ENCODE measurements around the gene DNAJC4.

Gene DNAJC4, protein sequence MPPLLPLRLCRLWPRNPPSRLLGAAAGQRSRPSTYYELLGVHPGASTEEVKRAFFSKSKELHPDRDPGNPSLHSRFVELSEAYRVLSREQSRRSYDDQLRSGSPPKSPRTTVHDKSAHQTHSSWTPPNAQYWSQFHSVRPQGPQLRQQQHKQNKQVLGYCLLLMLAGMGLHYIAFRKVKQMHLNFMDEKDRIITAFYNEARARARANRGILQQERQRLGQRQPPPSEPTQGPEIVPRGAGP

DNA sequence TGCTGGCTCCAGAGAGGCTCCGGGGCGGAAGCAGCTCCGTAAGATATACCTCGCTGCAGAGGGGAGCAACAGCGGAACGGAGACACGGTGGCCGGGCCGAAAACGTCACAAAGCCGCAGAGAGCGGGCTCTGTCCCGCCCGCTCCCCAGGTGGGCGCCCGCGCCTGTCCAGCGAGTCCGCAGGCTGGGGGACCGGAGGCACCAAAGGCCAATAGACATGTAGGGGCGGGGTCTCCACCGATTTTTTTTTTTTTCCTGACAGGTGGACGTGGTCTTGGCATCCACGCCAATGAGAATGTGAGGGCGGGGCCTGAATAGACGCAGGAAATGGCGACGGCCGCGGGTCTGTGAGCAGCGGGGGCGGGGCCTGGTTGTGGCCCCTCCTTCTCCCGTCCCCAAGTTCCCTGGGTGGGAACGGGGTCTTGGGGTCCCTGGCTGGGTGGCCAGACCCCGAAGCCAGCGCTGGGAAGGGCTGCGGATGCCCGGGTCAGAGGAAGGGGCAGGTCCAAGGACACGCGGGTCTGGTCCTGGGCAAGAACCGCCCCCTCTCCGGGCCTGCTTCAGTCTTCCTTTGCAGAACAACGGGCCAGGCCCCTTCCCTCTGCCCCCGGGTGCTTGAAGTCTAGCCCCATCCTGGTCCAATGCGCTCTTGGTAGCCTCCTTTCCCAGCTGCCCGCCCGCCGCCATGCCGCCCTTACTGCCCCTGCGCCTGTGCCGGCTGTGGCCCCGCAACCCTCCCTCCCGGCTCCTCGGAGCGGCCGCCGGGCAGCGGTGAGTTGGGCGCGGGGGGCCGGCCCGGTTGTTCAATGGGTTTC is at the start of gene DNAJC4:
DNAJC4 (plus strand) TSS at position 378 of the 814 bp plus-strand sequence; CDS start at position 685, 307 bp downstream.
- DNase-seq: peak; percentile 64 to 72 (median 68)

DNA sequence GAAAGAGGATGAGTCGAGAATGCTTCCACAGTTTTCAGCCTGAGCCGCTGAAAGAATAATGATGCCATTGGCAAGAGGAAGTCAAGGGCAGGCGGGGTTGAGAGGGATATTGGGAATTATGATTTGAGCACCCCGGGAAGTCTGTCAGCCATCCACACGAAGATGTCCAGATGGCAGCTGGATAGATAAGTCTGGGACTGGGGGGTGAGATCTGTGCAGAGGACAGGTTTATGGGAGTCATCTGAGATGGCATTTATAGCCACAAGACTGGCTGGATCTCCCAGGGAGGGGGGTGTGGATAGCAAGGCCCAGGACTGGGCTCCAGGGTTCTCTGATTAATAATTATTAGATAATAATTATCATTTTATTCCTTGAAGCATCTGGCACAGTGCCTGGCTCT is 49.5 kb upstream of the DNAJC4 start:
- no peak for DNase-seq

DNA sequence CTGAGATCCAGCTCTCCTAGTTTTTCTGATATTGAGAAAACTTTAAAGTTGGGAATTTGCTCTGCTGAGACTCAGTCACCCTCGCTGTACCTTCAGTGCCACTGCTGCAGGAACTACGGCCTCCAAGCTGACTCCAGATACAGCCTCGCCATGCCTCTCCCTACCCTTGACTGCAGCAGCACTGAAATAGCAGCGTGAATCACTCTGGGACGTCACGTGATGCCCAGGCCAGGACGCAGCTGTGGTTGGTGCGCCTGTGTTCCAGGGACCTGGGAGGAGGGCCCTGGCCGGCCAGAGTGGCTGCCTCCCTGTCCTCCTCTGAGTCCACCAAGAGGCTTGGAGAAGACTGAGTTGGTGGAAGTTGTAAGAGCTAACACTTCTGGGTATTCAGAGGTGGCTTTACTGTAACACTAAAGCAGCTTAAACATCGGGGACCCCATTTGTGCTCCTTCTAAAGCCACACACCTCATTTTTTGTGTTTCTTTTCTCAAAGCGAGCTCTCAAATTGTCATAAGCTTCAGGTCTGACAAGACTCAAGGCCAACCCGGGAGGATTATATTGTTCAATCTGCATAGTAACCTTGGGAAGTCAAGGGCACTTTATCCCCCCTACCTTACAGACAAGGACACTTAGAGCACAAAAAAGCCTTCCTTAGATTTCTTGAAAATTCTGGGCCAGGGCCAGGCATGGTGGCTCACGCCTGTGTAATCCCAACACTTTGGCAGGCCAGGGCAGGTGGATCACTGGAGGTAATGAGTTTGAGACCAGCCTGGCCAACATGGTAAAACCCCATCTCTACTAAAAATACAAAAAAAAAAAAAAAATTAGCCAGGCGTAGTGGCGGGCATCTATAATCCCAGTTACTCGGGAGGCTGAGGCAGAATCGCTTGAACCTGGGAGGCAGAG is 48.6 kb upstream of the DNAJC4 start:
- no peak for DNase-seq

DNA sequence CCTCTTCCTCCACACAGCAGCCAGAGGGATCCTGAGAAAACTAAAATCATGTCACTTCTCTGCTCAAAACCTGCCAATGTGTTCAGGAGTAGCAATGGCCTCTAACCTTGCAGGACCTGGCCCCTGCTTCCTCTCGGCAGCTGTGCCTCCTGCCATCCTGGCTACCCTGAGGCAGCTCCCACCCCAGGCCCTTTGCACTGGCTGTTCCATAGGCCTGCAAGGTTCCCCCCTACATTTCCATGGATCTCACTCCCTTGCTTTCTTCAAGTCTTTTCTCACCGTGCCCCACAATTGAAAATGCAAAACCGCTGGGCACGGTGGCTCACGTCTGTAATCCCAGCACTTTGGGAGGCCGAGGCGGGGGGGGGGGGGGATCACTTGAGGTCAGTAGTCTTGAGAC is 46.5 kb upstream of the DNAJC4 start:
- no peak for DNase-seq

DNA sequence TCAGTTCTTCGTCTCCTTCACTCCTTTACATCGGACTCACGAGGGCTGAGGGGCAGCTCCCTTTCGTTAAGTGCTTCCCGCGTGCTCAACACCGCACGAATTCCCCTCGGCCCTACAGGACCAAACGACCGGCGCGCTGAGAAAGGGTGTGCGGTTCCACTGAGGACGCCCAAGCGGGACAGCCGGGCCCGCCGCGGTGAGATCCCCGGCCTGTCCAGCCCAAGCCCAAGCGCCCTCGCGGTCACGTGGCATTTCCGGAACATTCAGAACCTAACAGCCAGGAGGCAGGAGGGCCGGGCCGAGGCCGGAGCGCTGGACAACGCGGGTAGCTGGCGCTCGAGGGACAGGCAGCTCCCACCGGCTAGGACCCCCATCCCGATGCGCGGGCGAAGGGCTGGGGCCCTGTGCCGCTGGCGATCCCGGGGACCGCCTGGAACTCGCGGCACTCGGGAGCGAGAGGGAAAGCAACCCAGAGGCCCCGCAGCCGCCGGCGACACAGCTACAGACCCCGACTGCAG is 45.1 kb upstream of the DNAJC4 start:
- no peak for DNase-seq

DNA sequence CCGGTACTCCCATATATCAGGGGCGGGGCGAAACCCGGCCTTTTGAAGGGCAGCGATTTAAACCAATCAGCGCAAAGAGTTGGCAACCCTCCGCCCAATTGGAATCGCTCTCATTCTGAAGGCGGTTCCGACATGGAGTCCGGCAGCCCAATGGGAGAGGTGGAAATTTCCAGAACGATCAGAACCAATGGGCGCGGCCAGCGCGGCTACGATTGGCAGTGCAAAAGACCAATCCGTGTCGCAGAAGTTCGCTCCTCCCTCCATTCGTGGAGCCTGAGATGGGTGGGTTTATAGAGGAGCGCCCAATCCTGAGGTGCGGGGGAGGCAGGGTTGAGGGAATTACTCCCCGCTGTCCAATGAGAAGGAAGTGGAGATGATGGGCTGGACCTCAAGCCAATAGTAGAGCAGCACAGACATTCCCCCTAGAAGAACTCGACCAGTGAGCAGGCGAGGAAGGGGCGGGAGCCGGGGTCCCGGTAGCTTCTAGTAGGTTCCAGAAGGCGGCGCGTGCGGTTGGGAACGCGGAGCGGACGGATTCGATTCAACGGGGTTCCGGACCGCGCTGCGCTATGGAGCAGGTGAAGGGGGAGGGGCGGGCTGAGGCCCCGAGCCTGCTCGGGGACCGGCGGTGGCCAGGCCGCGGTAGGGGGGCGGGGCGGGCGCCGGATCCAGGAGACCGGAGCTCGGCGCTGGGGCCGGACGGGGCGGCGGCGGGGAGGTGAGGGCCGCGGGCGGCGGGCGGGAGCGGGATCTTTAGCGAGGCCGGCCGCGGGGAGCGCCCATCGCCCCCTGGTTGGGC is 44.5 kb upstream of the DNAJC4 start, which contains the start of gene STIP1:
STIP1 (plus strand) TSS at position 479 of the 799 bp plus-strand sequence; CDS start at position 570, 91 bp downstream.
- DNase-seq: peak; percentile 99 to 100 (median 100)

DNA sequence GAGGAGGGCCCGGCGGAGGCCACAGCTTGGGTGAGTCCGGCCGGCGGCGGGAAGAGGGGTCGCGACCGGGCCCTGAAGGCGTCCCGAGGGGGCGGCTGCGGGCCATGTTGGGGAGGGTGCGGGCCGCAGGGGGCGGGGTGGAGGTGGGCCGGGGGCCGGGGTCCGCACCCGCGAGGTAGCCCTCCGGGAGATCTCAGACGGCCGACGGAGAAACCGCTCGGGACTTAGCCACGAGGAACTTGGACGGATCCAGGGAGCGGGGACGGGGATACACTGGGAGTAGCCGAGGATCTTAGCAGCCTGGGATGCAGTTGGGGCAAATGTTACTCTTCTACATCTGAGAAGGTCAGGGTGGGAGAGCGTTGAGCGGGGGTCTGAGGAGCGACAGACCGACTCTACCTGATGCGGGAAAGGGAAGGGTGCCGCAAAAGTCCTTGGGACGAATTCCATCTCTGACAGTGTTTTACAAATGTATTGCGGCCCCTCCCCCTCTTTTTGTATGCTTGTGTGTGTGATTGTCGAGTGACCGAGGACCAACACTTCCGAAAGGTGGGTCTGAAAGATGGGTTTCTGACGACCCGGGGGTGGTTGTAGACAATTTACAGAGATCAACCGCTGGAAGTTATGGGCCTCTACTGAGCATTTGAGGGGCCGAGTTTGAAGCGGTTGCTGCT is 43.7 kb upstream of the DNAJC4 start:
- no peak for DNase-seq

DNA sequence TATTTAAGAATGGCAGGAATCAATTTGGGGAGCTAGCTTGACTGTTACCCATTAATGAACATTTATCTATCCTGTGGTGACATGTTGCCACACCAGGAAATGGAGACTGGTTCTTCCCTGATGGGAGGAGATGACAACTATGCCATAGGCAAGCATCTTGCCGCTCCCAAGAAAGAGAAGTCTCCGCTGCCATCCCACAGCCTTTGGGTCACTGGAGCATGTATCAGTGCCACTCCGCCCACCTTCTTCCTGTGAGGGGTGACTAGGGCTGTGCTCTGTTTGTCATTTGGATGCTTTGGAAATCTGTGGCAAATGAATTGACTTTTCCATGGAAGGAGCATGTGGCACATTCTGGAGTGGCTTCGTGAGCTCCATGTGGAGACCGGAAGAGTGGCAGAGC is 37.9 kb upstream of the DNAJC4 start:
- DNase-seq: no peak

DNA sequence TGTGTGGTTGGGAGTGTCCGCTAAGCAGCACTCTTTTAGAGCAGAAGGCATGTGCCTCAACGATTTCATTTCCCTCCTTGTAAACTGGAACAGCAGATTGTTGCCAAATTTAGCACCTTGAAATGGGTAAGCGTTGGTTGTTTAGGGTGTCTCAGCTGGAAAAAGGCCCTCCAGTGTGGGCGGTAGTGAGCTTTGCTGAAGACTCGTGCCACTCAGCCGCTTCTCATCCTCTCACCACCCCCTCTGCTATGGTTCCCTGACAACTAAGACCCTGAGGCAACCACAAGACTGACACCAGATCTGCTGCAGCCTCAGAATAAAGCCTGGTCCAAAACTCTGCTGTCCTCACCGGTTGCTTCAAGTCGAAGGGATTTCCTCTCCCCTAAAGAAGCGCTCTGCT is 33.7 kb upstream of the DNAJC4 start:
- no peak for DNase-seq

DNA sequence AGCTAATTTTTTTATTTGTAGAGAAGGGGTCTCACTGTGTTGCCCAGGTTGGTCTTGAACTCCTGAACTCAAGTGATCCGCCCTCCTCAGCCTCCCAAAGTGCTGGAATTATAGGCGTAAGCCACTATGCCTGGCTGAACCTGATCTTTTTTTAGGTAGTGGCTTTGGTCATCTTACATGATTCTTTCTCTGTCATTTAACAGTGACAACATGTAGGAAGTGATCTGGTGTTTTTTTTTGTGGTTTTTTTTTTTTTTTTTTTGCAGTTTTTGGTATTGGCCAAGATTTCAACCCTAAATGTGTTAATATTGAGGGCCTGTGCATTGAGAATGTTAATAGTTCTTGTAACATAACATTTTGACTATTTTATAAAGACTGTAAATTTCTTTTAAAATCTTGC is 31.8 kb upstream of the DNAJC4 start:
- no peak for DNase-seq

DNA sequence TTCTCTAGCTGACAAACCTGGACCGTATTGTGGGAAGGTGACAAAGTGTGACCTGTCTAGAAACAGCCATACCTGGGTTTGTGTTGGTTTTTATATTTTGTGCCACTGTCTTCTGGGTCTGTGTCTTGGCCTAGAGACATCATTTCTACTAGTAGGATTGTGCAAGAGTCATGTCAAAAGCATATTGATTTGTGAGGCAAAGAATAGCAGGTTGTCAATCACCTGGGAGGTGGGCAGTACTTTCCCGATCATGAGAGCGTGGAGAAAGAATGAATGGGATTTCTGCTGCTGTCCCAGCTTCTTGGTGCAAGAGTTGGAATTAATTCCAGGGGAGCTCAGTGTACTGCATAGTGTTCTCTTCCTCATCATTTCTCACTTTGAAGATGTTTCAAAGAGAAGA is 28.8 kb upstream of the DNAJC4 start:
- no peak for DNase-seq

DNA sequence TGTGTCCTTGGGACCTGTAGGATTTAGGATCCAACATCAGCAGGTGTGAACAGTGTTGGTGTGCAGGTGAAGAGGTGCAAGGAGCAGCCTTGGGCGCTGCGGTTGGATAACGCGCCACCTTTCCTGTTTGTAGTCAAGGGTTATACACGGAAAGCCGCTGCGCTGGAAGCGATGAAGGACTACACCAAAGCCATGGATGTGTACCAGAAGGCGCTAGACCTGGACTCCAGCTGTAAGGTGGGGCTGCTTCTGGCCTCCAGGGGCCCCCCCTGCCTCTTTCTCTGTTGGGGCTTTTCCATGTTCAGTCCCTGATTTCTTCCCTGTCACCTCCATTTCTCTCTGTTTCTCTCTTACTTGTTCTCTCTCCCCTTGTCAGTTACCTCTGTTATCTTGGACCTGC is 27.4 kb upstream of the DNAJC4 start:
- no peak for DNase-seq

DNA sequence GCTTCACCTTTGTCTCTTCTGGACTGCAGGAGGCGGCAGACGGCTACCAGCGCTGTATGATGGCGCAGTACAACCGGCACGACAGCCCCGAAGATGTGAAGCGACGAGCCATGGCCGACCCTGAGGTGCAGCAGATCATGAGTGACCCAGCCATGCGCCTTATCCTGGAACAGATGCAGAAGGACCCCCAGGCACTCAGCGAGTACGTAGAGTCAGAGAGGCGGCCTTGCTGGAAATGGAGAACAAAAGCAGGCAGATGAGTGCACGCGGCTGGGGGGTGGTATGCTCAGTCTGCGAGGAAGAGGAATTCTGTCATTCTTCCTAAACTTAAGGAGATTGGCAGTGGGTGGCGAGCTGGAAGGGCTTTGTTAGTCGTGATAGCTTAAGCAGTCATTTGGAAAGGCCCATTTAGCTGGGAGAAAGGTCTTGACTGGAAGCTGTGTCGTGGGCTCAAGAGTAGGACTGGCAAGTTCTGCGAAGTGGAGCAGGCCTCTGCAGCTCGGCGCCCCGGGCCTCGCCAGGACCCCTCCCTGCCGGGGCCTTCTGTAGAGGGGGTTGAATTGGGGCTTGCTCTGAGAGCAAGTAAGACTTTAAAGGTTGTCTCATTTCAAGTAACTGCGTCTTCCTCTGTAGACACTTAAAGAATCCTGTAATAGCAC is 26.8 kb upstream of the DNAJC4 start:
- no peak for DNase-seq

DNA sequence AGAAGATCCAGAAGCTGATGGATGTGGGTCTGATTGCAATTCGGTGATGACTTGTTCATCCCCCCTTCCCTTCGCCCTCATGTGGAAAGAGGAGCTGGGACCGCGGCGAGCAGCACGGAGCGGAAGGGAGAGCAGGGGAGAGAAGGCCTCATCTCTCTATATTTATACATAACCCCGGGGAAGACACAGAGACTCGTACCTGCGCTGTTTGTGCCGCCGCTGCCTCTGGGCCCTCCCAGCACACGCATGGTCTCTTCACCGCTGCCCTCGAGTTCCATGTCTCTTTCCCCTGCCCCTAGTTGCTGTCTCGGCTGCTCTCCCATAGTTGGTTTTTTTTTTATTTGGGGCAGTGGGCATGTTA is 26.3 kb upstream of the DNAJC4 start:
- no peak for DNase-seq

DNA sequence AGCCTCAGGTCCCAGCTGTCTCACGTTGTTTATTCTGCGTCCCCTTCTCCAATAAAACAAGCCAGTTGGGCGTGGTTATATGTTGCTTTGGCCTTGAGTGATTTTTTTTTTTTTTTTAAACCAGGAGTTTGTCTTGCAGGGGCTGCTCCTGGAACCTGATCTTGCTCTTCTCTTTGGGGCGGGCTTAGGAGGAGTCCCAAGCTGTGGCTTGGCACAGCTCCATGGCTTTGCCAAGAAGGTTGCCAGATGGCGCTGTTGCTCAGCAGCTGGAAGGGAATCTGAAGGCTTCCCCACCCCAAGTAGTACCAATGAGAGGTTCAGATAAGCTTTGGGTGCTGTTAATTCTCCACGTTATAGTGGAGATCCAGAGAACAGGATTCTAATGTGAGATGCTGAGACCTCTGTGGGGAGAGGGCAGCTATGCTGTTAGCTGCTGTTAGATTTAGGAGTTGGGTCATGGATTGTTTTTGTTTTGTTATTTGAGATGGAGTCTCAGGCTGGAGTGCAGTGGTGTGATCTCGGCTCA is 25.8 kb upstream of the DNAJC4 start:
- peak in 3 of 4 experiments; percentile 35 to 64 (median 58) for DNase-seq

DNA sequence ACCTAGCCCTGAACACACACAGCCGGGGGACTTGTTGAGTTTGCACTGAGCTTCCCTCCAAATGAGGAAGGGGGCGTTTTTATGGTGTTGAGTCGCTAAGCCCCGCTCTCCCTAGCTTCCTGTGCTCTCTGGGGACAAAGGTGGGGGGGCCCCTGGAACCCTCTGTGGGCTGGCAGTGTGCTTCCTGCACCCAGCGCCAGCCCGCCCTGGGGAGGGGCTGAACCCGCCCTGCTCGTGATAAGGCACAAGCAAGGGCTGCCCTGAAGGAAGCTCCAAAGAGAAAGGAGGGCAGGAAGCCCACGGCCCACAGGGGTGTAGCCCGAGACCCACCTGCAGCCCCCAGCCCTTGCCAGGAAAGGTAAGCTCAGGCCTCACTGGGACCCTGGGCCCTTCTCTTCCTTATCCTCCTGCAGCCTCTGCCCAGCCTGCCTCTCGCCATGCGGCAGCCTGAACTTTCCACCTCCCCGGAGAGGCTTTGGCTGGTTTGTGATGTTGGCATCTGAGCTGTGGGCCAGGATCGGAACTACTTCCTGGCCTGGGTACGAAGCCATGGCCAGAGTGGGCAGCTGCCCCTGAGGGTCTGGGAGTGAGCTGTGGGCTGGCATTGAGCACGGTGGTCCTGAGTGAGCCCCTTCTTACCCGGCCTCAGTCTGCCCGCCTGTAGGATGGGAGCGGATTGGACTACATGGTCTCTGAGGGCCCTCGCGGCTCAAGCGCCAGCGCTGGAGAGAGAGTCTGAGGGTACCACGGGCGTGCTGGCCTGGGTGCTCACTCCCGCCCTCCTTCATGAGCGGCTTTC is 23.7 kb upstream of the DNAJC4 start, which contains the start of gene FERMT3:
FERMT3 (plus strand) TSS at position 265 of the 799 bp plus-strand sequence. CDS start 644 bp downstream, outside the sequence.
- DNase-seq: peak in 3 of 4 experiments; percentile 43 to 63 (median 48)

DNA sequence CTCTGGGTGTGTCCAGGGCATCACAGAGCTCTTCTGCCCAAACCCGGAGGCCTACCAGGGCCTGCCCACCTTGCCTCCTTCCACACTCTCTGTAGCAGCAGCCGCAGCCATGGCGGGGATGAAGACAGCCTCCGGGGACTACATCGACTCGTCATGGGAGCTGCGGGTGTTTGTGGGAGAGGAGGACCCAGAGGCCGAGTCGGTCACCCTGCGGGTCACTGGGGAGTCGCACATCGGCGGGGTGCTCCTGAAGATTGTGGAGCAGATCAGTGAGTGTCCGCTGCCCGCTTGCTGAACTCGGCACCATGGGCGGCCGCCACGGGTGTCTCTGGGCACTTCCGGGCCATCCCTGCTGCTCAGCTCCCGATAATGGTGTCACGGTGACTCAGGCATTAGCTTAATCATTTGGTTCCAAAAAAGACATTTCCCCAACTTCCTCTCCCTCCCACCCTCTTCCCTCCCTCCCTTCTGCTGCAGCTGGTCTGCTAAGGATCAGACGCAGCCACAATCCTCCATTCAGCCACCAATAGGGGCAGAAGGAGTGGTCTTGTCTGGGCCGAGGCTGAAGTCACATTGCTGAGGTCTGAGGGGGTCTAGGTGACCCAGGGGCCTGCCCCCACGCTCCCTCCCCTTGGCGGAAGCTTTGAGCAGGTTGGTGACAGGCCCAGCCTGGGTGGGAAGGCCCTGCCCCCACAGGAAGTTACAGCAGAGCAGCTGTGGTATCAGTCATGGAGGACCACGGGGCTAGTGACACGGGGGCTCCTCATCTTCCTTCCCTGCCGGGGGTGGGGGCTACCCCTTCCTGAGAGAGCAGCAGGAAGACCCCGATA is 22.9 kb upstream of the DNAJC4 start:
- peak; percentile 59 to 70 (median 62) for DNase-seq

DNA sequence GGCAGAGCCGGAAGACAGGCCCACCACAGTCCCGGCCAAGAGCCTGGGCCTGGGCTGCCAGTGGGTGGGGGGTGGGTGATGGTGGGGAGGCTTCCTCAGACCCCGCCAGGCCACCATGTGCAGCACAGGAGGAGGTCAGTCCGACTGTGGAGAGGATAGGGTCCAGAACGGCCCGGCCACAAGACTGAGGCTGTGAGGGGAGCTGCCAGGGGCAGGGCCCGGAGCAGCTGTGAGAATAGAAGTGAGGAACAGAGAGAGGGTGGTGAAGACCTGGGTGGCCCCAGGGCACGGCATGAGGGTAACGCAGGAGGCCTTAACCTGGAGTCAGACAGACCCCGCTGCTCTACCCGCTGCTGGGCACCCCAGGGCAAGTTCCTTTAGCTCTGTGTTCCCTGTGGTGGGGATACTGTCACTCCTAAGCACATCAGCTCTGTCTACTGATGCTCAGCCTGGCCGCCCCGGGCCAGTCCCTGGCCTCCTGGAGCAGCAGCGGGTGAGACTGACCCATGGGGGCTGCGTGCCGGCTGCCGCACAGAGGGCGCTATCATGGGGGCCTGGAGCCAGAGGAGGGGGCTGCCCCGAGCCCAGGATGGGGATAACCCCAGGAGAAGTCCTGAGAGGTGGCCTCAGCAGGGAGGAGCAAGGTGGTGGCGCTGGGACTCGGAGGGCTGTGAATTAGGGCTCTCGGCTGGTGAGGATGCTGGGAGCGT is 22.1 kb upstream of the DNAJC4 start:
- DNase-seq: no peak
